ENCODE measurements around the gene ZMPSTE24. TPM values are rescaled to one million over a fixed set of nuclear protein-coding genes. Genes with fewer than 3 reads are reported as not detected.

Gene ZMPSTE24
- total RNA-seq = 58.7 and 63.9 TPM in 2 replicates

GRCh38 chr1:40257688-40258444, at the start of gene ZMPSTE24:
Gene ZMPSTE24, plus strand, starts transcription at chr1:40258236. Its CDS starts 36 bp downstream, at chr1:40258272.

GRCh38 chr1:40247655-40248054, 10.4 kb upstream of the ZMPSTE24 start, which contains the start of gene TMCO2:
Gene TMCO2, plus strand, starts transcription at chr1:40247937. Its CDS starts 57 bp downstream, at chr1:40247994.

GRCh38 chr1:40316595-40317393, 58.8 kb downstream of the ZMPSTE24 start, which contains the start of gene COL9A2:
Gene COL9A2, minus strand, starts transcription at chr1:40317286. Its CDS starts 89 bp downstream, at chr1:40317197.

Other genes with a start within 250 kb of the ZMPSTE24 start
- gene CAP1, start 217.5 kb upstream of the ZMPSTE24 start, total RNA-seq = 392 and 441 TPM in 2 replicates
- 40.3 and 57.1 TPM in 2 replicates for gene PPT1, start 161.0 kb upstream of the ZMPSTE24 start, total RNA-seq
- gene RLF, start 96.8 kb upstream of the ZMPSTE24 start, total RNA-seq = 21.7 and 26.2 TPM in 2 replicates
- not detected in 2 replicates for gene TMCO2, start 10.3 kb upstream of the ZMPSTE24 start, total RNA-seq
- gene COL9A2, start 59.0 kb downstream of the ZMPSTE24 start, total RNA-seq = 0.69 and 0.87 TPM in 2 replicates
- gene SMAP2, start 115.5 kb downstream of the ZMPSTE24 start, total RNA-seq = 3.4 and 3.6 TPM in 2 replicates
- 0.65 and 1.2 TPM in 2 replicates for gene ZFP69B, start 192.2 kb downstream of the ZMPSTE24 start, total RNA-seq
- gene ZFP69, start 219.1 kb downstream of the ZMPSTE24 start, total RNA-seq = 1.8 and 2.3 TPM in 2 replicates

Data from dermis lymphatic vessel endothelial cell (primary cell).